SW480 (cell line): ENCODE measurements around the gene PER1.
"Not testable (repeated sequence)": the region's sequence is repeated elsewhere in the genome, so short reads cannot be mapped to it uniquely, and the experiment has no call there.

Source experiments
- DNase-seq: peaks from one replicate; pipeline ENCODE4 v3.0.0-alpha.2; 2016; ENCODE audit warnings: low spot score

The PER1 gene

DNA sequence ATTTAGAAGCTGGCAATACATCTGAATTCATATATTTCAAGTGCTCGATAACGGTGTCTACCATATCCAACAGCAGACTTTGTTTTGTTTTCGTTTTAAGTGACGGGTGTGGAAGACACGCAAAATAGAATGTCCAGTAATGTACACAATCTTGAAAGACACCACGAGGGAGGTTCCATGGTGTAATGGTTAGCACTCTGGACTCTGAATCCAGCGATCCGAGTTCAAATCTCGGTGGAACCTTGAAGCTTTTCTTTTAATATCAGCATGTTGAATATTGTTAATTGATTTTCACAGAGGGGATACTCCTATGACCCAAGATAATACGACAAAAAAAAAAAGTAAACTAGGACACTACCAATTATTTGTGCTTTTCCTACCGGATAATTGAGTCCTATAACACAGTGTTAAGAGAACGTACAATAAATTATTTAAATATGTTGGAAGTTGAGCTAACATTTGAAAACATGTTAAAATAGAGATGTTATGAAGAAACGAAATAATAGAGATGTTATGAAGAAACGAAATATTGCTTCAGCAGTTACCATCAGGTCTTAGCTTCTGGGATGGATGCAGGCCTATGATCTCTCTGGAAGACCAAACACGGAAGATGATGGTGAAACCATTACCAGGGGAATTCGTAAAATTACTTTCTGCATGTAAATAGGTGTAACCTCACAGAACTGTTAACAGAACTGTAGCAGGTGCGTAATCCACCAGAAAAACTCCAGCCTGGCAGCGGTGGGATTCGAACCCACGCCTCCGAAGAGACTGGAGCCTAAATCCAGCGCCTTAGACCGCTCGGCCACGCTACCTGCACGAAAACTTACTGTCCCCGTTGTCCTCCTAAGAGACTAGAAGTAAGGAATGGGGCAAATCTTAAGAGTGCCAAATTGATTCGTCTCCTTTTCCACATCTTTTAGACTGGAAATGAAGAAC lies 32.4 kb downstream of the PER1 start:
- peak; percentile 93 for DNase-seq

DNA sequence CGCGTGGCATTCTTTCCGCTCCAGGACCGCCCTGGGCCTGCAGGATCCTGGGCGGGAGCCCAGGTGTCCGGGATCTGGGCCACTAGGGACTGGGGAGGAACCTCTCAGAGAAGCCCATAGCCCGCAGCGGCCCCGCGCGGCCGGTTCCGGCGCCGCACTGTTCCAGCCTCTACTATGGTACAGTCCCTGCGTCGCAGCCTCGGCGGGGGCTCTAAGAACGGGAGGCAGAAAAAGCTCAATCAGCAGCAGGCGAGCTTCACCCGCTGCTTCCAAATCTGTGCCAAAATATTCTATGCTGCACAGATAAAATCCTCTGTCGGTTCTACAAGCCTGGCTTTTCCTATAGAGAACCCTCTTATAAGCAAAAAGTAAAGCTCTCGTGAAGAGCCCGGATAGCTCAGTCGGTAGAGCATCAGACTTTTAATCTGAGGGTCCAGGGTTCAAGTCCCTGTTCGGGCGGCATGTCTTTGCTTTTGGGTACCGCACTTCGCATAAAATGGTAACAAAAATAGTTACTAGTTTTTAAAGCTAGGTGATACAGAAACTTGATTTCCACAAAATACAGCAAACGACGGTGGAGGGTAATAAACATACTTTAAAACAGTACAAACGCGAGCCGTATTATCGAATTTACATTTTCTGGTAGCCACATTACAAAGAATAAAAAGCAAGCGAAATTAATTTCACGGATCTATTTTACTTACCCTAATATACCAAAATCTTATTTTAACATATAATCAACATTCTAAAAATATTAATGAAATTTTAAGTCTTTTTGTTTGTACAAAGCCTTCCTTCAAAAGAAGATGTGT lies 33.2 kb downstream of the PER1 start:
- peak; percentile 89 for DNase-seq

DNA sequence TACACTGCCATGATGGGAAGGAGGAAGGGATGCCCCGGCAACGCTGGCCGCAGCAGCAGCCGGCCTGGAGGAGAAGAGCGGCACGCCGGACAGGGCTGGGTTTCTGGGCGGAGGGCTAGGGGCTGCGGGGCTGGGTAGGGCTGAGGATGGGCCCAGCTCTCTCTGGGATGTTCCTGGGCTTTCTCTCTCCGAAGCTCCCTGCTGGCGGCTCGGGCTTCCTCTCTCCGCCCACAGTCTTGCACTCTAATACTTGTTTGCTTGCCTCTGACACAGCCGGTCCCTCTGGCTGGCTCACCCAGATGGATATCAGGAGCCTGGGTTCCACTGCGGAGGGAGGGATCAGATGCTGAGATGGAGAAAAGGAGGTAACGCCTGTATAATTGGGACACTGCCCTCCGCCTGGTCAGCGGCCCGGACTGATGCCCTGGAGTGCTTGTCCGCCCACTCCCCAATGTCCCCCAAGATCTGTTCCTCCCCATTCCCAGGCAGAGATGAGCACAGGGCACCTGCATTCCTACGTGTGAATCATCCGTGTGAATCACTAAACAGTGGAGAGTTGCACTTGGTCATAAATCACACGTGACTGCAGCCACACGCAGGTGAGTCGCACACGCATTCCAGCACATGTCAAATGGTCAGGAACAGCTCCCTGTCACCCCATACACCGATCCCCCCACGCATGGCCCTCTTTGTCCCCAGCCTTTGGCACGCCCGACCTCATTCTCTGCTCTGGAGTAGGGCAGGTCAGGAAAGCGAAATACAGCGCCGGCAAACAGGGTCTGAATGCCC lies 34.0 kb downstream of the PER1 start, which contains the start of gene ALOXE3:
TSS of gene ALOXE3 (minus strand) at position 535 of the 789 bp plus-strand sequence. CDS start at position 11, 524 bp downstream.
- peak; percentile 97 for DNase-seq

DNA sequence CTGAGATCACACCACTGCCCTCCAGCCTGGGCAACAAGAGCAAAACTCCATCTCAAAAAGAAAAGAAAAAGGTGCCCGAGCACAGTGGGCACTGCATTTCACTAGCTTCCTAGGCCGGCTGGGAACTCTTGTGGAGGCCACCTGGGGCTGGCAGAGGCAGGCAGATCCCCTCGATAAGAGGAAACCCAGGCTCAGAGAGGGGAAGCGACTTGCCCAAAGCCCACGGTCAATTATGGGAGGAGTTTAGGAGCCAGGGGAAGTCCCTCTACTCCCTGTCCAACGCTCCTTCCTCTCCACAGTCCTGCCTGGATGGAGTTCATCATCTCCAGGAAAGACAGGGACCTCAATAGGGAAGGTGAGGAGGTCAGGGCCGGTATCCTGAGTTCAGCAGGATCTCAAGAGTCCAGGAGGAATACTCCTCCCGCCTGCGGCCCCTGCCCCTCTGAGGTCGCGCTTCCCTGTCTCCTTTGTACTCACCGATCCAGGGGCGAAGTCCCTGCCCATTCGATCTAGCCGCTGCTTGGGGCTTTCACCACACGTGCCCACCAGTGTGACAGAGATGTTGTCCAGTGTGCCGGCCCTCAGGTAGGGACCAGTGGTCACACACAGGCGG lies 34.7 kb downstream of the PER1 start:
- peak; percentile 30 for DNase-seq

DNA sequence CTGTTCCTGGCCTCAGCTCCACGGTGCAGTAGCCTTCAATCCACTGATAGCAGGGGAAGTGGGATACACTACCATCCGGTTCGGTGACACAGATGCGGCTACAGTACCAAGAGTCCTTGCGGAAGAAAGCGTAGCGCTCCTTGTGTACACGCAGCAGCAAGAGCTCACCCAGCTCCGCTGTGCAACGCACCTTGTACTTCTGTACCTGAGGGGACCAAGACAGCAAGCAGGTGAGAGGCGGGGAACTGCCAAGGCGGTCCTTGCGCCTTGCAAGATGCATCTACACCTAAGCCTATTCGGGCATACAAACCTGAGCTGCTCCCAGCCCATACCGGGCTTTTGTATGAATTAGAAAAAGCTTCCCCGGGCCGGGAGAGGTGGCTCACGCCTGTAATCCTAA lies 35.4 kb downstream of the PER1 start:
- DNase-seq, result no peak

DNA sequence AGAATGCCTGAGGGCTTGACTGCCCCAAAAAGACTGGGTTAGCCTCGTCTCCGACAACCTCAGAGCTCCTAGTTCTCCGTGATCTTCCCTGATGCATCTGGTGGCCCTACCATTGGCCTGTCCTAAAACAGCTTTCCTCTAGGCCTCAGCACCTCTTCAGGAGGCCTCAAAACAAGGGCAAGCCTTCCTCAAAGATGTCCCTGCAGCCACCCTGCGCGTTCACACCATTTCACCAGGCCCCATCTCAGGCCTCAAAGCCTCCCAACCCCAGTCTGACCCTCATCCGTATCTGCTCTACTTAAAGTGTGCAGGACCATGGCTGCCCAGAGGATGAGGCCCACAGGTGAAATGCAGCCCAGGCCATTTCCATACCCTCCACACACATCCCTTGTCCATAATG lies 41.3 kb downstream of the PER1 start:
- no peak for DNase-seq

DNA sequence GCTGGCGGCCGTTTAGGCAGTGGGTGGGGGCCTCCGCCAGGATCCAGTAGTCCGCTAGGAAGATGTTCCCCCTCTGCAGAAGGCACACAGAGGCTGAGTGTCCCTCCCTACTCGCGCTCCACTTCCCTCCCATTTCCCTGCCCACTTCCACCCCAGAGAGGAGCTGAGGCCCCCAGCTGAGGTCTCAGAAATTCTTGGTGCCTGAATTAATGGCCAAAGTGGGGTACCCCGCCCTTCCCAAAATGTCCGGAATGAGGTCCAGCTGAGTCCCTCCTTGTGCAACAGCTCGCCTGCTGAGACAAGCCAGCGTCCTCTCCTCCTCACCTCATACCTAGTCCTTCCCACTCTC lies 41.8 kb downstream of the PER1 start:
- DNase-seq, result no peak

DNA sequence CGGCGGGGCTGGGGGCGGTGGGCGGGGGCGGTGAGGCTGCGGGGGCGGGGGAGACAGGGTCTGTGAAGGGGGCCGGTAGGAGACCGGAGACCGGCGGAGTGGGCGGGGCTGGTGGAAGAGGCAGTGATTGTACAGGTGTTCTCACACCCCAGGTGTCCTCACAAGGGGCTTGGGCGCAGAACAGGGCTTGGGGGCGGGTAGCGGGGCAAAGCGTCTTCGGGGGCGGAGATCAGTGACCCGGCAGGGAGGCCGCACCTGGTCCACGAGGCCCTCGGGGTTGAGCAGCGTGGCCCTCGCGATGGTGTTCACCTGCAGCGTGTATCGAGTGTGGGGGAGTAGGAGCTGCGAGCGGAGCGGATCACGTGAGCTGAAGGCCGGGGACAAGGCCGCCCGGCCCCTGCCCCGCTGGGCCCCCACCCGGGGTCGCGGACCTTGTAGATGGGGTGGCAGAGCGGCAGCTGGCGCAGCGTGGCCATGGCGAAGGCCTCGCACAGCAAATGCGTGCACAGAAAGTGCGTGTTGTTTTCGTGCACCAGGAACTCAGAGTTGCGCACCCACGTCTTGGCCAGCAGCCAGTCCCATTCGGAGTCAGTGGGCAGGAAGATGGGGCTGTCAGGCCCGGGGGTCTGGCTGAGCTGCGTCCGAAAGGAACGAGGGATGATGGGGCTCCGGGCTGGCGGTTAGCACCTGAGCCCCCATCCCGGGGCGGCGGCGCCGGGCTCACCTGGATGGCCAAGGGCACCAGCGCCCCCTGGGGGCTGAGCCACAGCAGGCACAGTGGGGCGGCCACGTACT lies 42.3 kb downstream of the PER1 start:
- DNase-seq, result peak; percentile 50

DNA sequence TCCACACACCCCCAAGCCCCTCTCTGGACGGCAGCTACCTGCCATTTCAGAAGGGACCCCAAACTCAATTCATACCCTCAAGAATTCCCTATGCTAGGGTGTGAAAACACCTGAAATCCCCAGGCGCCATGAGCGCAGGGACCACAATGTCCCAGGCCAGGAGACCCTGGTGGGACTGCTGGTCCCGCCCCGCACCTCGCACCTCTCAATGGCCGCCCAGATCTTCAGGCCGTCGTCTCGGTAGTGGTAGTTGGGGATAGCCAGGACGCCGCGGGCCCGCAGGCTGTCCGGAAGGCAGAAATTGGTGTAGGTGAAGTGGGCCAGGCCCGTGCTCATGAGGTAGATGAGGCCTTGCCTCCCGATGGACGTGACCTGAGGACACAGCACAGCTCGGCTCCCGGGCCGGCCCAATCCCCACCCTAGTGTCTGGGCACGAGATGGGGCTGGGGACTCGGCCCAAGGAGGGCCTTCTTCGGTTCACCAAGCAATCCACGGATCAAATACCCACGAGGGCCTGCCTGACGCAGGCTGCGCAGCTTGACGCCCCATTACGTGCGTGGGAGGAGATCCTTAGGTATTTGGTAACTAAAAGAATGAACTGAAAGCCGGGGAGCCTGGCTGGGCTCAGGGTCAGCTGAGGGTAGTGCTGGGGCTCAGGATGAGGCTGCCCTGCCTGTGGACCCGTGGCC lies 43.1 kb downstream of the PER1 start:
- no peak for DNase-seq

DNA sequence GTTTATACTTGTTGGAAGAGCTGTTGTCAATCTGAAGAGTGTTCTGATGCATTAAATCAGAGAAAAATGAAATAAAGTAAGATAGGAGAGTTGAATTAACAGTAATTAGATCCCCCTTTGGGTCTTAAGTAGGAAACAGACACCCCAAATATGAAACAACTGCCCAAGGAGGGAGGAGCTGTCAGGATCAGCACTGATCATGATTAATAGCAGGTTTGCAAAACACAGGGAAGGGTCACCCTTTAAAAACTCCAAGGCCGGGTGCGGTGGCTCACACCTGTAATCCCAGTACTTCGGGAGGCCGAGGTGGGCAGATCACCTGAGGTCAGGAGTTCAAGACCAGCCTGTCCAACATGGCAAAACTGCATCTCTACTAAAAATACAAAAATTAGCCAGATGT lies 45.2 kb downstream of the PER1 start:
- not testable (repeated sequence) for DNase-seq

DNA sequence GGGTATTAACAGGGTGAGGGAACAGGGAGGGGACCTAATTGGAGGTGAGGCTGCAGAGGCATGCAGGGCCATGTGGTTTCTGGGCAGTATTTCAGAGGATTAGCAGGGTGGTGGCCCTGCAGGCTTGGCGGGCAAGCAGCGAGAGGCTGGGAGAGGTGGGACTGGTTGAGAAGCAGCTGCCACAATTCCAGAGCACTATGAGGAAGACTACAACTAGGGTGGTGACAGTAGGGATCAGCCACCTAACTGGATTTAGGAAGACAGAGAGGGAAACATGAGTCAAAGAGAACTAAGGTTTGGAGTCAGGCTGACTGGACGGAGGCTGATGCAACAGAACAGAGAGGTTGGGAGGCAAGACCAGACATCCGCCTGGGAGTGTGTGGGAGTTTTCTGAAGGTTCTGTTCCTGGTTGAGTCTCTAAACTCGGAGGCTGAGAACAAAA lies 46.2 kb downstream of the PER1 start:
- peak; percentile 78 for DNase-seq

DNA sequence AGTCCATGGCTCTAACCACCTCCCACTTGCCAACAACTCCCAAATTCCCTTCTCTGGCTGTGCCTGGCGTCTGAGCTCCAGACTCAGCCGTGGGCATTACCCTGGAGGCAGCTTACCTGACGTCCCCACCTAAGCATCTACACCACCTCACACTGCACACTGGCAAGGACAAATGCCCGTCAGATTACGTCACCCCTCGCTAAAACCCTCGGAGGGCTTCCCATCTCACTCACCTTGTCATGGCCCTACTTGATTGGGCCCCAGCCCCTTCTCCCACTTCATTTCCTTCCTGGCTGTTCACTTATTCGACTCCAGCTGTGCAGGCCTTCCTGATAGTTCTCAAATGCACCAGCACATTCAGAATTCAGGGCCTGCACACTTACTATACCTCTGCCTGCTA lies 47.3 kb downstream of the PER1 start:
- no peak for DNase-seq

DNA sequence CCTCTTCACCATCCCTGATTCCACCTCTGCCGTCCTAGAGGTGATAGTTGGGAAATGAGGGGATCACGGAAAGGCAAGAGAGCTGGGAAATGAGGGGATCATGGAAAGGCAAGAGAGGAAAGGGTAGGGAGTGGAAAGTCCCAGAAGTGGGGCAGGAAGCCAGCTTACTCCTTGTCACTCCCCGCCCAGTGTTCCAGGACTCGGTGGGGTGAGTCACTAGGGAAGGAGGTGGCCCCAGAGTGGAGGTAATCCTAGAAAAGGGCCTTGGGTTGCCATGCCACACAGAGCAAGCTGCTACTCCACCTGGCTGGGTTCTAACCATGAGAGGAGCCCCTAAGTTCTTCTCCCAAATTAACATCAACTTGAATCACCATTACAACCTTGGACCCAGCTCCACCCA lies 48.7 kb downstream of the PER1 start:
- DNase-seq, result no peak

DNA sequence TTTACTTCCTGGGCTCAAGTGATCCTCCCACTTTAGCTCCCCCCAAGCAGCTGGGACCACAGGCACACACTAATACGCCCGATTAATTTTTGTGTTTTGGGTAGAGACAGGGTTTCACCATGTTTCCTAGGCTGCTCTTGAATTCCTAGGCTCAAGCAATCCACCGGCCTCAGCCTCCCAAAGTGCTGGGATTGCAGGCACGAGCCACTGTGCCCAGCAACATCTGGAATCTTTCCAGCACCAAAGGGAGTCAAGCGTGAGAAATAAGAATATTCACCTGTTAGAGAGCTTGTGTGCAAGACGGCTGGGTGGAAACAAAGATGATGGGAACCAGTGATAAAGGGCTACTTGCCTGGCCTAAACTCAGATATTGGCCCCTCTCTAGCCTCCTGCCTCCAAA lies 50.5 kb downstream of the PER1 start:
- DNase-seq, result no peak

DNA sequence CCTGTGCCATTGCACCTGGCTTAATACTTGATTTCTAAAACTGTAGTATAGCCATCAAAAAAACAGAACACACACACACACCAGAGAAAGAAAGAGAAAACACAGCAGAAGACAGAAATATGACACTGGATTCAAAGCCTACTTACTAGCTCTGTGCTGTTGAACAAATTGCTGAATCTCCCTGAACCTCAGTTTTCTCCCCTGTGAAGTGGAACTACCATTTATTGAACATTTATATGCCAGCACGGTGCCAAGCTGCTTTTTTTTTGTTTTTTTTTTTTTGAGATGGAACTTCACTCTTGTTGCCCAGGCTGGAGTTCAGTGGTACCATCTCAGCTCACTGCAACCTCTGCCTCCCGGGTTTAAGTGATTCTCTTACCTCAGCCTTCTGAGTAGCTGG lies 51.4 kb downstream of the PER1 start:
- no peak for DNase-seq

DNA sequence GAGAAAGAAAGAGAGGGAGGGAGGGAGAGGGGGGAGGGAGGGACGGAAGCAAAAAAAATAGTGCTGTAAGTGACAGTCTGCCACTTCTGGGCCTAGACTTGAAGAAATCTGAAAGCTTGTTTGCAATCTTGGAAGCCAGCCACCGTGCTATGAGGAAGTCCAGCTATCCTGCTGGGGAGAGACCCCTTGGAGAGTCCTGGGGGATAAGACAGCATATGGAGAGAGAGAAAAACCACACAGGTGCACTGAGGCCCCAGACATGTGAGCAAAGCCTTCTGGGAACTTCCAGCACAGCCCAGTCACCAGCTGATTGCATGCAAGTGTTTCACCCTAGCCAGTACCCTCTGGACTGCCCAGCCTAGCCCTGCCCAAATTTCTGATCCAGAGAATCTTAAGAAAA lies 52.1 kb downstream of the PER1 start:
- no peak for DNase-seq

DNA sequence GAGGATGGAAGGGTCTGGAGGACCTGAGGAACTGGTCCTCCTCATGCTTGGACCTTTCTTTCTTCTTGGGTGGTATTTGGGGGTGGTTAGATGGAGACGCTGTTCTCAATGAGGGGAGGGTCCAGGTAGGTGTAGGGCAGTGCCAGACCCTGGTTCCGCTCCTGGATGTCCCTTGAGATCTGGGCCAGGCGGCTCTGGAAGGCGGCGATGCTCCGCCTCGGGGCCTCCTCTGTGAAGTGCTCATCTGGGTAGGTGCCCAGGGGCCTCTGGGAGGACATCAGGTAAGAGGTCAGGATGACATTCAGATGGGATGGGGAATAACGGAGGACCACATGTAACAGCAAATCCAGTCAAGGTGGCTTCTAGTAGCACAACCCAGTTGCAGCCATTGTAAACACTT lies 55.7 kb downstream of the PER1 start:
- no peak for DNase-seq

DNA sequence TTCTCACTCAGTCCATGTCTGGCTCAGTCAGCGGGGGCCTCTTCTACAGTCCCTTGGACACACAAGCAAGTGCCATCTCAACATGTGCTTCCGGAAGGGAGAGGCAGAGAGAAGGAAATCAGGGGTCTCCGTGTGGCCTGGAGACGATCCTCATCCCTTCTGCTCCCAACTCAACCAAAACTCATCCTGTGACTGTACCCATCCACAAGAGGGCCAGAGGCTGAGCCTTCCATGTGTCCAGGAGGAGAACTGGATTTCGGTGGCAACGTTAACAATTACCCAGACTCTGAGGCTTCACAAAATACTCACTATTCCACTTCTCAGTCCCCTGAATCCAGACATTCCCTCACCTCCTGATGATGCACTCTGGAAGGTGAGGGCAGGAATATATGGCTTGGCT lies 56.8 kb downstream of the PER1 start:
- DNase-seq, result no peak

DNA sequence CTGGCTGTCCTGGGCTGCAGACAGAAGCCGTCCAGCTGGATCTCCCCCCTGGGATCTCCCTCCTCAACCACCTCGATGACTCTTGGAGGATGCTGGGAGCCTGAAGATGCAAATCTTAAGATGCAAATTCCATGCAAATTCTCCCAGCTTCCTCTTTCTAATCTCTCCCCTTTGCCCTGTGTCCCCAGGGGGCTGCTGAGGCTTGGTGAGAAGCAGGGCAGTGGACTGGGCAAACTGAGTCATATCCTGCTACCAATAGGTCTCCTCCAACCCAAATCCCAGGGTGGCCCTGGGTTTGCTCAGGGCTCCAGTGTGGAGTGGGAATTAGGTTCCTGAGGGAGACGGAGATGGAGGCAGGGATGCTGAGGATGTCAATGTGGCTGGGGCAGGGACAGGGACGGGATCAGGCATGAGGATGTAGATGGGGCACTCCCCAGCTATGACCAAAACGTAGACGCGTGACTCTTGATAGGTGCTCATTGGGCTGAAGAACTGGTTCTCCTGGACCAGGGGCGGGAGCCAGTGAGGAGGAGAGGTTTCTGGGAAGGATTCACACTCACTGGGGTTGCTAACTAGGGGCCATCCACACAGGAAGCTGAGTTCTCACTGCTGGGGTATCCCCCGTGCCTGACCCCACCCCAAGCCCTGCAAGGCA lies 61.0 kb downstream of the PER1 start:
- no peak for DNase-seq
